ENCODE results near the gene HRH2.

DNA sequence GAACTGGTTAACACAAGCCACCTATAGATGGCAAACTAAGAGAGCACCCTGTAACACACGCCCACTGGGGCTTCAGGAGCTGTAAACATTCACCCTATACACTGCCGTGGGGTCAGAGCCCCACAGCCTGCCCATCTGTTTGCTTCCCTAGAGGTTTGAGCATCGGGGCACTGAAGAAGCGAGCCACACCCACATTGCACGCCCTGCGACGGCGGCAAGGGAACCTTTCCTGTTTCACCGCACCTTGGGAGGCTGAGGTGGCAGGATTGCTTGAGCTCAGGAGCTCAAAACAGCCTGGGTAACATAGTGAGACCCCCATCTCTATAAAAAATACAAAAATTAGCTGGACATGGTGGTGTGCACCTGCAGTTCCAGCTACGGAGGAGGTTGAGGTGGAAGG is 76.6 kb downstream of the HRH2 start:
- no peak for TF ChIP-seq NFRKB (IDR thresholded peaks at IDR 0.05)
- no peak for TF ChIP-seq TARDBP (IDR thresholded peaks at IDR 0.05)
- no peak for TF ChIP-seq ARNT (IDR thresholded peaks at IDR 0.05)
- TF ChIP-seq LEF1 (IDR thresholded peaks at IDR 0.05; ENCODE audit: borderline replicate concordance): no peak
- TF ChIP-seq FOXA1 (IDR thresholded peaks at IDR 0.05): no peak
- no peak for TF ChIP-seq FOXK2 (IDR thresholded peaks at IDR 0.05)
- TF ChIP-seq SUZ12 (IDR thresholded peaks at IDR 0.05): no peak
- no peak for TF ChIP-seq ZNF384 (IDR thresholded peaks at IDR 0.05)
- no peak for TF ChIP-seq BHLHE40 (IDR thresholded peaks at IDR 0.05; ENCODE audit: borderline replicate concordance)
- no peak for TF ChIP-seq SP1 (IDR thresholded peaks at IDR 0.05)

Data from HEK293T (cell line).